Common myeloid progenitor, CD34-positive (primary cell): ENCODE measurements around the gene ADTRP.
"Not testable (repeated sequence)": the region's sequence is repeated elsewhere in the genome, so short reads cannot be mapped to it uniquely, and the experiment has no call there.

ENCODE experiments used
- CTCF ChIA-PET: fragments of 350-600 bp; sonication (Branson Sonifier 250); formaldehyde crosslinking; loops from one replicate; lab custom pipeline; 2021; ENCODE audit warnings: antibody characterized with exemption; lab: Charles Lee
- POLR2A ChIA-PET: fragments of 350-600 bp; sonication (Branson Sonifier 250); formaldehyde crosslinking; loops from one replicate; lab custom pipeline; 2021; ENCODE audit warnings: antibody characterized with exemption; lab: Charles Lee
- DNase-seq, 3 donors: peaks; one replicate each; pipeline versions ENCODE4 v3.0.0 to v3.0.0-alpha.2; 2013
- H3K27ac ChIP-seq, 2 experiments: 1 replicate in 1 of 2; 2 replicates in 1 of 2; pipeline ENCODE4 v1.7.0; 2013; ENCODE audit warnings: inconsistent platforms in 2 of 2, low read length in 2 of 2, mild to moderate bottlenecking in 2 of 2, low read depth in 1 of 2, moderate library complexity in 1 of 2; ENCODE audit not compliant: severe bottlenecking in 2 of 2, insufficient read depth in 1 of 2, poor library complexity in 1 of 2
- H3K27me3 ChIP-seq, 5 experiments: replicated peaks in 2 of 5; 1 replicate in 3 of 5; 2 replicates in 2 of 5; pipeline versions ENCODE4 v1.6.1 to v1.7.0; 2013; ENCODE audit warnings: low read length in 4 of 5, mild to moderate bottlenecking in 2 of 5, moderate library complexity in 2 of 5, inconsistent platforms in 1 of 5; ENCODE audit not compliant: insufficient read depth in 5 of 5, control insufficient read depth in 4 of 5
- H3K36me3 ChIP-seq, 4 experiments: 1 replicate in 2 of 4; 2 replicates in 2 of 4; pipeline versions ENCODE4 v1.6.1 to v1.7.0; 2013; ENCODE audit warnings: low read length in 3 of 4, control low read depth in 1 of 4, mild to moderate bottlenecking in 1 of 4; ENCODE audit not compliant: control insufficient read depth in 4 of 4, insufficient read depth in 4 of 4
- H3K4me1 ChIP-seq, 4 experiments: 1 replicate in 3 of 4; 2 replicates in 1 of 4; pipeline versions ENCODE4 v1.6.1 to v1.7.1; 2013; ENCODE audit warnings: low read length in 3 of 4, mild to moderate bottlenecking in 3 of 4, control low read depth in 1 of 4, inconsistent platforms in 1 of 4, moderate library complexity in 1 of 4; ENCODE audit not compliant: control insufficient read depth in 4 of 4, insufficient read depth in 4 of 4; ENCODE audit errors: control extremely low read depth in 1 of 4
- H3K4me3 ChIP-seq, 7 experiments: 1 replicate in 4 of 7; 2 replicates in 3 of 7; pipeline versions ENCODE4 v1.5.1 to v1.7.0; 2013; ENCODE audit warnings: mild to moderate bottlenecking in 7 of 7, low read length in 6 of 7, moderate library complexity in 6 of 7, inconsistent platforms in 2 of 7, low read depth in 2 of 7, control low read depth in 1 of 7; ENCODE audit not compliant: insufficient read depth in 4 of 7, control insufficient read depth in 1 of 7; ENCODE audit errors: extremely low read depth in 1 of 7
- H3K9me3 ChIP-seq, 5 experiments: 1 replicate in 4 of 5; 2 replicates in 1 of 5; pipeline versions ENCODE4 v1.6.1 to v1.7.1; 2013; ENCODE audit warnings: low read length in 4 of 5, mild to moderate bottlenecking in 2 of 5, inconsistent platforms in 1 of 5, low read depth in 1 of 5, moderate library complexity in 1 of 5; ENCODE audit not compliant: control insufficient read depth in 4 of 5, insufficient read depth in 2 of 5; ENCODE audit errors: control extremely low read depth in 1 of 5
- WGBS: methylation state at CpG from one replicate; pipeline ENCODE4 v1.1.5; 2013; ENCODE audit not compliant: insufficient coverage; 5-methylcytosine and 5-hydroxymethylcytosine counted together

Gene ADTRP

DNA sequence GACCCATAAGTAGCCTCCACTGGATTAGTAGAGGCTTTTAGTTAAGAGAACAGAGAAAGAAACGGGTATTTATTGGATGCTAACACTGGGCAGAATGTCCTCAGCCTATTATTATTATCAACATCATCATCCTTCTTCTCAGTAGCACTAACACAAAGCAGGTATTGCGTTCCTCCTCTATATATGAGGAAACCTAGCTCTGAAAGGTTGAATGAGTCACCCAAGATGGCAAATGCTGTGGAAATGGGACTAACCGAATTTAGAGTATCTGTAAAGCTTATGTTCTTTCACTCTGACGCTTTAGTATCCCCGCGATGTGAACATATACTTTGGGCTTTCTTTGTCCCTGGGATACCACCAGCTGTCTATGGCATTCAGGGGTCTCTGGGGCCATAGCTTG is 77.0 kb downstream of the ADTRP start:
- ChIA-PET POLR2A (no interaction called here), CTCF (interaction anchor here (0.7 to 2.4 kb wide), 10 partner anchors 9 to 586 kb away, joined by 3 to 6 read pairs (median 4); no protein-coding TSS in a partner anchor)
- Histone ChIP-seq H3K9me3 (no peaks in the 10 kb centered on the region), H3K36me3 (no peaks in the 10 kb centered on the region), H3K4me3 (no peak overlapping the region), H3K27ac (no peak overlapping the region), H3K27me3 (no peaks in the 10 kb centered on the region), H3K4me1 (no peaks in the 10 kb centered on the region)
- DNase-seq, result no peak
- WGBS, result 100% methylated on average over 5 of the region's 6 CpGs

DNA sequence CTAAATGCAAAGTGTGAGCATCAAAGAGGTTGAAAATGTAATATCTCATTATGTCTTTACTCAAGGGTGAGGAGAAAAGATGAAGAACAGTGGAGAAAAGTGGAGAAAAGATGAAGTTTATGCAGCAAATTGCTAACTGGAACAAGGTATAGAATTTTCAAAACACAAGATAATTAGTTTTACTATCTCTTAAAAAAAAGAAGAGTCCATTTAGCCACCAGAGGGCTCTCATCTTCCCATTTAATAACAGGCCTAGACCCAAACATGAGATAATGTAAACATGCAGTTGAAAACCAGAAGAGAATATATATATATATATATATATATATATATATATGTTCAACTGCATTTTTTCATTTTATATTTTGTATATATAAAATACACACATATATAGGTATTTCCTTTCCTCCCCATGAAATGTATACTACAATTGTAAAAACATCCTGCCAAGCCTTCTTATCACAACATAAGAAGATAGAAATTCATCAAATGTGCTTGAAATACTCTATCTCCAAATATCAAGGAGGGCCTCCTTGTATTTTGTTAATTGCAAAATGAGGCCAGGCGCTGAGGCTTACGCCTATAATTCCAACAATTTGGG is 78.4 kb downstream of the ADTRP start:
- Histone ChIP-seq H3K9me3 (peaks cover 0 to 3% (median 0%) of the 10 kb centered on the region in 5 experiments), H3K27ac (no peak overlapping the region), H3K27me3 (no peaks in the 10 kb centered on the region), H3K4me3 (no peak overlapping the region), H3K36me3 (no peaks in the 10 kb centered on the region), H3K4me1 (no peaks in the 10 kb centered on the region)
- ChIA-PET POLR2A (no interaction called here), CTCF (interaction anchor here (0.7 to 1.4 kb wide), 6 partner anchors 11 to 587 kb away, joined by 3 to 6 read pairs (median 4); no protein-coding TSS in a partner anchor)
- WGBS, result 94% methylated on average over 2 of the region's 2 CpGs
- peak; percentile 50 to 74 (median 72) for DNase-seq

DNA sequence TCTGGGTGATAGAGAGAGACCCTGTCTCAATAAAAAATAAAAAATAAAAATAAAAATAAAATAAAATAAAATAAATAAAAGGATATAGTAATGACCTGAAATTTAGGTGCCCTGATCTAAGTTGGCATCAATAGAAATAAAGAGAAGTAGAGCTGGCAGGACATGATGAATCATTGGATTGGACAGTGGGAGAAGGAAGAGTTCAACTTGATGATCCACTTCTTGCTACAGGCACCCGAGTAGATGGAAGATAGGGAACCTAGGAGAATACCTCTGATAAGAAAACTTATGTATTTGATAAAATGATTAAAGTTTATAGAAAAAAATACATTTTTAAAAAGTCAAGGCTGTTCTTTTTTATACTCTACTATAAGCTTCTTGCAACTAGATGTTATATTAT is 79.0 kb downstream of the ADTRP start:
- CTCF ChIA-PET, result interaction anchor here (0.6 to 1.4 kb wide), 10 partner anchors 12 to 587 kb away, joined by 3 to 7 read pairs (median 4); no protein-coding TSS in a partner anchor
- Histone ChIP-seq H3K9me3 (peaks cover 0 to 3% (median 0%) of the 10 kb centered on the region in 5 experiments), H3K27ac (no peak overlapping the region), H3K27me3 (no peaks in the 10 kb centered on the region), H3K4me3 (no peak overlapping the region), H3K36me3 (no peaks in the 10 kb centered on the region), H3K4me1 (no peaks in the 10 kb centered on the region)
- no CpG with 5 or more reads among the region's 1 CpG for WGBS
- POLR2A ChIA-PET, result no interaction called here
- peak in 1 of 3 donors; percentile 10 for DNase-seq

DNA sequence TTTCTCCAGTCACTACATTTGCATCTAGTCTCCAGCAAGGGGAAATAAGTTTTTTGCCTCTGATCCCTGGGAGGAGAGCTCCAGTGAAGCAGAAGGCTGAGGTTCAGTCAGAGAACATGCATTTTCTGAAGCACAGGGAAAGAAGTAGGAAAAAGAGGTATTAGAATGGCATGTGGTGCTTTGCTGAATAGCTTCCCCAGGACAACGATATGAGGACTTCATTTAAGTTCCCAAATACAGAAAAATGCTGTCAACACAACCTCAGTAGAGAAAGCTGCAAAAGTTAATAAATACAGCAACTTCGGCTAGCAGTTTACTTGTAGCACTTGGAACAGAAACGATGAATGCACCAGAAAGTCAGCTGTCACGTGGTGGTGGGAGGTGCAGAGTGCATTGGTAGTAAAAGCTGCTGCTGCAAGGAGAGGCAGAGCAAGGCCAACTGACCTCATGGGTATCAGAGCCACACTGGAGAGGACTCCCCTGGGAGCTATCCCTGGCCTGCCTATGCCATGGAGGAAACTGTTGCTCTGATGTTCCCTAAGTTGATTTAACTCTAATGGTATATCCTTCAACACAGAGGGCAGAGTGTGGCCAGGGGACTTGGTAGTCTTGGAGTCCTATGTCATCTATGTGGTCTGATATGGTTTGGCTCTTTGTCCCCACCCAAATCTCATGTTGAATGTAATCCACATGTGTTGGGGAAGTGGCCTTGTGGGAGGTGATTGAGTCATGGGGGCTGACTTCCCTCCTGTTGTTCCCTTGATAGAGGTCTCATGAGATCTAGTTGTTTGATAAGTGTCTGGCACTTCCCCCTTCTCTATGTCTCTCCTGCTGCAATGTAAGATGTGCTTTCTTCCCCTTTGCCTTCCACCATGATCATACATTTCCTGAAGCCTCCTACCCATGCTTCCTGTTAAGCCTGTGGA is 85.9 kb downstream of the ADTRP start:
- ChIA-PET POLR2A (no interaction called here), CTCF (interaction anchor here (1.3 kb wide), 1 partner anchor 9 kb away, joined by 3 read pairs; no protein-coding TSS in a partner anchor)
- Histone ChIP-seq H3K27ac (no peak overlapping the region), H3K9me3 (peaks cover 0 to 28% (median 7%) of the 10 kb centered on the region in 5 experiments), H3K4me1 (peaks cover 0 to 4% (median 0%) of the 10 kb centered on the region in 4 experiments), H3K27me3 (no peaks in the 10 kb centered on the region), H3K4me3 (no peak overlapping the region), H3K36me3 (no peaks in the 10 kb centered on the region)
- WGBS, result 100% methylated on average over 4 of the region's 4 CpGs
- peak; percentile 24 to 85 (median 81) for DNase-seq

DNA sequence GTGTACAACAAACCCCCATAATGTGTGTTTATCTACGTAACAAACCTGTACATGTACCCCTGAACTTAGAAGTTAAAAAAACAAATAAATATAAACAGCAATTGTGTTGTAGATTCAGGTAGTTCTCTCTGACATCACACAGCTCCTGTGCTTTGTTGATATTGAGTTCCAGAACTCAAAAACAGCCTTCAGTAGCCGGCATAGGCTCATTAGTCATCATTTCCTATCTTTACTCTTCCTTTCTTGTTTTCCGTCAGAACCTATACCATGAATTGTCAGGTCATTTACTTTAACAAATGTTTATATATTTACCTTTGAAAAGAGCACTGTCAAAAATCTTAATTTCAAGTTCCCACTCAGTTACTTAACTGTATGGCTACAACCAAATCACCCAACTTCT is 88.8 kb downstream of the ADTRP start:
- POLR2A ChIA-PET, result no interaction called here
- Histone ChIP-seq H3K27me3 (no peaks in the 10 kb centered on the region), H3K9me3 (peaks cover 0 to 25% (median 6%) of the 10 kb centered on the region in 5 experiments), H3K4me3 (no peak overlapping the region), H3K4me1 (peaks cover 0 to 4% (median 0%) of the 10 kb centered on the region in 4 experiments), H3K36me3 (no peaks in the 10 kb centered on the region), H3K27ac (no peak overlapping the region)
- no peak for DNase-seq
- CTCF ChIA-PET, result no interaction called here
- WGBS, result no CpG with 5 or more reads among the region's 3 CpGs

DNA sequence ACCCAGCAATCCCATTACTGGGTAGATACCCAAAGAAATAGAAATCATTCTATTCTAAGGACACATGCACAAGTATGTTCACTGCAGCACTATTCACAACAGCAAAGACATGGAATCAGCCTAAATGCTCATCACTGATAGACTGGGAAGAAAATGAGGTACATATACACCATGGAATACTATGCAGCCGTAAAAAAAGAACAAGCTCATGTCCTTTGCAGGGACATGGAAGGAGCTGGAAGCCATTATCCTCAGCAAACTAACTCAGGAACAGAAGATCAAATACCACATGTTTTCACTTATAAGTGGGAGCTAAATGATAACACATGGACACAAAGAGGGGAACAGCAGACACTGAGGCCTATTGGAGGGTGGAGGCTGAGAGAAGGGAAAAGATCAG is 89.2 kb downstream of the ADTRP start:
- CTCF ChIA-PET, POLR2A ChIA-PET, H3K4me1 ChIP-seq, DNase-seq, H3K27me3 ChIP-seq, H3K4me3 ChIP-seq, H3K27ac ChIP-seq, H3K36me3 ChIP-seq: not testable (repeated sequence)
- peaks cover 0 to 25% (median 6%) of the 10 kb centered on the region in 5 experiments for H3K9me3 ChIP-seq
- no CpG with 5 or more reads among the region's 1 CpG for WGBS

DNA sequence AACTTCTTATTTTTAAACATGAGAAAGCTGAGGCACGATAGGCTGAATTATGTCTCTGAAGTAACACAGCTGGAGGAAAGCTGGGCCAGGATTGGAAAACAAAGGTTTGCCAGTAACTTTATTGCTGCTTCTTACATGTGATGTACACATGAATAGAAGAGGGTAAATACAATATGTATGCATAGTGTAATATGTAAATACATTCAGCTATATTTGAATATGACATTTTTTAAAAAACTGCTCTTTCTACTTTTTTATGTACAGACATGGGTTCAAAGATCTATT is 90.2 kb downstream of the ADTRP start:
- ChIA-PET CTCF (interaction anchor here (0.8 kb wide), 1 partner anchor 32 kb away, joined by 3 read pairs; no protein-coding TSS in a partner anchor), POLR2A (no interaction called here)
- H3K27ac ChIP-seq, result no peak overlapping the region
- no peak for DNase-seq
- peaks cover 0 to 20% (median 6%) of the 10 kb centered on the region in 5 experiments for H3K9me3 ChIP-seq
- H3K4me3 ChIP-seq, result no peak overlapping the region
- H3K4me1 ChIP-seq, result peaks cover 0 to 4% (median 0%) of the 10 kb centered on the region in 4 experiments
- H3K27me3 ChIP-seq, result no peaks in the 10 kb centered on the region
- H3K36me3 ChIP-seq, result no peaks in the 10 kb centered on the region
- 80% methylated on average over 1 of the region's 1 CpG for WGBS
